NOMO-1 (cell line): ENCODE data around the gene FOXRED2.
"Not testable (repeated sequence)": the region's sequence is repeated elsewhere in the genome, so short reads cannot be mapped to it uniquely, and the experiment has no call there.

Experiments
- DNase-seq, 2 experiments: peaks; one replicate each; lab custom pipeline; 2025; ENCODE audit not compliant: unreplicated experiment in 2 of 2; lab: John Stamatoyannopoulos, UW

The FOXRED2 gene

DNA sequence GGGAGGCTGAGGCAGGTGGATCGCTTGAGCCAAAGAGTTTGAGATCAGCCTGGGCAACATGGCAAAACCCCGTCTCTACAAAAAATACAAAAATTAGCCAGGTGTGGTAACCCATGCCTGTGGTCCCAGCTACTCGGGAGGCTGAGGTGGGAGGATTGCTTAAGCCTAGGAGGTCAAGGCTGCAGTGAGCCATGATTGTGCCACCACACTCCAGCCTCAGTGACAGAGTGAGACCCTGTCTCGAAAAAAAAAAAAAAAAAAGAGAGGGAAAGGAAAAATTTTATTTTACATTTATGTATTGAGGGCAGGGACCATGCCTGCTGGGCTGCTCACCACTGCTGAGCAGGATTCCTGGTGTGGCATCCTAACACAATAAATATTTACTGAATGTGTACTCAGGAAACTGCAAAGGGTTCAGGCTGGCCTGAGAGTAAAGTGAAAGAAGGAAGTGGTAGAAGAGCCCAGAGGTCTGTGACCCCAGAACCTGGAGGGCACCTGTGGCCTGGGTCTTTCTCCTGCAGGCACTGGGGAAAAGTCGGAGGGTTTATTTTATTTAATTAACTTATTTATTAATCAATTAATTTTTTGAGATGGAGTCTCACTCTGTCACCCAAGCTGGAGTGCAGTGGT, 53.7 kb downstream of the FOXRED2 start:
- peak in 1 of 2 experiments; percentile 40 for DNase-seq

GRCh38 chr22:36452250-36452977, 54.4 kb downstream of the FOXRED2 start:
- DNase-seq = no peak

DNA sequence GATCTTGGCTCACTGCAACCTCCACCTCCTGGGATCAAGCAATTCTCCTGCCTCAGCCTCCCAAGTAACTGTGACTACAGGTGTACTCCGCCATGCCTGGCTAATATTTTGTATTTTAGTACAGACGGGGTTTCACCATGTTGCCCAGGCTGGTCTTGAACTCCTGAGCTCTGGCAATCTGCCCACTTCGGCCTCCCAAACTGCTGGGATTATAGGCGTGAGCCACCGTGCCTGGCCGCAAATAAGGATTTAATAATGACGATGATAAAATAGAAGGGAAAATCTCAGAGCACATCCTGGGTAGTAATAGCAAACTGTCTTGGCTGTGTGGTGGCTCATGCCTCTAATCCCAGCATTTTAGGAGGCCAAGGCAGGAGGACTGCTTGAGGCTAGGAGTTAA, 55.9 kb downstream of the FOXRED2 start:
- DNase-seq = not testable (repeated sequence)

DNA sequence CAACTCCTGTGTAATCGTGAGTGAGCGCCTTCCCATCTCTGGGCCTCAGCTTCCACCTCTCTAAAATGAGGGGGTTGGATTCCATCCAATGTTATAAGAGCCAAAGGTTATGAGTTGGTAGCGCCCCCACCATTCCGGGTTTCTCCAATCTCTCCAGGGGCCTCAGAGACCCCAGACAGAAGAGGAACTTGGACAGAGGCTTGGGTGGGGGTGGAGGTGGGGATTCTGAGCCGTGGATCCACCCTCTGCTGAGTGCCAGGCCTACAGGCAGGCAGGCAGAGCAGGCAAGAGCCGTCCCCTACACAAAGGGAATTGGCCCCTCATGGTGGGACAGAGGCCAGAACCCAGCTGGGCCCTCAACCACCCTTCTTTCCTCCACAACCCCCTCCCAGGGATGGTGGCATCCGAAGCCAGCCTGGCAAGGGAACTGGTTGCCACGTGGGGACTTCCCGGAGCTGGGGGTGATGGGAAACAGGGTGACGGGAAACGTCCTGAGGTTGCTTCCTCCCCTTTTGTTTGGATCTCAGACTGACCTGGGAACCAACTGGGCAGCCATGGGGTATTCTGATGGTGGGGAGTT, 57.2 kb downstream of the FOXRED2 start:
- DNase-seq = no peak

DNA sequence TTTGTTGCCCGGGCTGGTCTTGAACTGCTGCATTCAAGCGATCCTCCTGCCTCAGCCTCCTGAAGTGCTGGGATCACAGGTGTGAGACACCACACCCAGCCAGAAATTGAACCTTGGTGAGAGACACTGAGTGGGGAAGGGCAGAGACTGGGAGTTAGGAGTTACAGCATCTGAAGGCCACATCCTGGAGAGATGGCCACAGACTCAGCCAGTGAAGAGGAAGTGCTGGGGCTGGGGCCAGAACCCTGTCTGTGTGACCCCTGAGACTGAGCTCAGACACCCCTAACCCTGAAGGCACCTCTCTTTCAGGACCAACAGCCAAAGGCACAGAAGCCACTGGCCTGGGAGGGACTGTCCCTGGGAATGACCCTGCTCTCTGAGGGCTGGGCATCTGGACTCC, 59.2 kb downstream of the FOXRED2 start:
- DNase-seq = peak in 1 of 2 experiments; percentile 51

DNA sequence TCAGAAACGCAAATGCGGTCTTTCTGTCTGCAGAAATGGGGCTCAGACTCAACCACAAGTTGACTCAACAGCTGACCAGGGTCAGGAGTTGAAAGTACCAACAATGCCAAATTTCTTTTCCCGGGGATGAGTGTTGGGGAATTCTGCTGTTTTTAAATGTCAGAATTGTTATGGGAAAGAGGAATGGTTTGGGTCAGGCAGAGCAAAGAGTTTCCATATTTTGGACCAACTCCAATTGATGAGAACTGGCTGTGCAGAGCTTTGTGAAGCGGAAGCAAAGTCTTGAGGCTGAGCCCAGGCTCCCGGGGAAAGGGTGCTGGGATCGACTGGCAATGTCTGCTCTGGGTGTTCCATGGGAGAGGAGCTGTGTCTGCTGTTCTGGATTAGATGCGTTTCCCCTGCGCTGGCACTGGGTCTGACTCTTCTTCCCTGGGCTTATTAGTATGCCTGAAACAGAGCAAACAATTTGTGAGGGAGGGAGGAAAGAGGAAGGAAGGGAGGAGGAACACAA, 61.6 kb downstream of the FOXRED2 start:
- peak in 1 of 2 experiments; percentile 22 for DNase-seq

- DNase-seq = no peak
Measured at GRCh38 chr22:36443198-36443770, 63.6 kb downstream of the FOXRED2 start.

GRCh38 chr22:36442506-36443197, 64.2 kb downstream of the FOXRED2 start:
- DNase-seq = no peak

- DNase-seq = no peak
Measured at GRCh38 chr22:36440429-36441002, 66.3 kb downstream of the FOXRED2 start.

GRCh38 chr22:36439481-36440271, 67.2 kb downstream of the FOXRED2 start:
- no peak for DNase-seq
